Coronary artery (tissue), 2 donors: Measurements from ENCODE around the gene CNOT8.
"Not testable (repeated sequence)": the region's sequence is repeated elsewhere in the genome, so short reads cannot be mapped to it uniquely, and the experiment has no call there.

Experiments used
- DNase-seq: peaks from one replicate; pipeline ENCODE4 v3.0.0-alpha.2; 2017; ENCODE audit warnings: low spot score
- H3K27ac ChIP-seq, 2 donors: fragments of 200-600 bp; sonication (generic); one replicate each; pipeline ENCODE4 v1.5.1; 2016 to 2019
- H3K4me3 ChIP-seq: fragments of 200-600 bp; sonication (generic); 2 replicates; pipeline ENCODE4 v1.5.1; 2016; ENCODE audit warnings: mild to moderate bottlenecking, moderate library complexity
- CTCF ChIP-seq: fragments of 200-600 bp; sonication (generic); IDR thresholded peaks from one replicate; pipeline ENCODE4 v1.5.1; 2019; ENCODE audit warnings: antibody characterized with exemption

CNOT8 gene

GRCh38 chr5:154896562-154897165 is 38.2 kb downstream of the CNOT8 start:
- Histone ChIP-seq H3K27ac (no peak overlapping the region), H3K4me3 (no peak overlapping the region)
- TF ChIP-seq CTCF, result no peak
- no peak for DNase-seq

- peak overlapping the region in 1 of 2 donors; percentile 43 for H3K27ac ChIP-seq
- no peak for DNase-seq
Measured at GRCh38 chr5:154898210-154898609, 39.8 kb downstream of the CNOT8 start.

GRCh38 chr5:154899151-154899816 is 40.9 kb downstream of the CNOT8 start:
- no peak overlapping the region for H3K4me3 ChIP-seq
- H3K27ac ChIP-seq, result peak overlapping the region in 1 of 2 donors; percentile 66
- no peak for TF ChIP-seq CTCF
- DNase-seq, result no peak

More at GRCh38 chr5:154898210-154898609, 39.8 kb downstream of the CNOT8 start:
- TF ChIP-seq CTCF, result no peak
- no peak overlapping the region for H3K4me3 ChIP-seq

GRCh38 chr5:154900066-154900465 is 41.6 kb downstream of the CNOT8 start:
- H3K4me3 ChIP-seq, result no peak overlapping the region
- TF ChIP-seq CTCF, result no peak
- H3K27ac ChIP-seq, result peak overlapping the region in 1 of 2 donors; percentile 0
- DNase-seq, result no peak

GRCh38 chr5:154901276-154901675 is 42.8 kb downstream of the CNOT8 start:
- no peak for DNase-seq
- no peak for TF ChIP-seq CTCF
- Histone ChIP-seq H3K27ac (no peak overlapping the region), H3K4me3 (no peak overlapping the region)

GRCh38 chr5:154901913-154902312 is 43.5 kb downstream of the CNOT8 start:
- TF ChIP-seq CTCF, result no peak
- Histone ChIP-seq H3K27ac (no peak overlapping the region), H3K4me3 (no peak overlapping the region)
- no peak for DNase-seq

GRCh38 chr5:154905601-154906000 is 47.2 kb downstream of the CNOT8 start:
- DNase-seq, H3K27ac ChIP-seq, H3K4me3 ChIP-seq: not testable (repeated sequence)
